NCI-H1694 treated with DMSO at 0.1 percent for 48 hours (cell line): ENCODE results near the gene TUBG2.

Experiments used
- DNase-seq: peaks from one replicate; lab custom pipeline; 2025; lab: John Stamatoyannopoulos, UW

The TUBG2 gene

GRCh38 chr17:42698736-42699414 lies 39.8 kb downstream of the TUBG2 start:
- no peak for DNase-seq

GRCh38 chr17:42699415-42699740 lies 40.3 kb downstream of the TUBG2 start:
- no peak for DNase-seq

GRCh38 chr17:42700586-42701289 lies 41.7 kb downstream of the TUBG2 start:
- no peak for DNase-seq

GRCh38 chr17:42702446-42702845 lies 43.4 kb downstream of the TUBG2 start:
- DNase-seq = no peak

GRCh38 chr17:42704490-42704836 lies 45.4 kb downstream of the TUBG2 start:
- no peak for DNase-seq

- no peak for DNase-seq
Observed at GRCh38 chr17:42704837-42705494, 45.9 kb downstream of the TUBG2 start.

GRCh38 chr17:42706732-42707131 lies 47.6 kb downstream of the TUBG2 start:
- no peak for DNase-seq

- DNase-seq = no peak
Observed at GRCh38 chr17:42708588-42708987, 49.5 kb downstream of the TUBG2 start.

GRCh38 chr17:42709561-42709960 lies 50.5 kb downstream of the TUBG2 start:
- no peak for DNase-seq
